CD4-positive, alpha-beta T cell treated with Interleukin-12 subunit alpha and Interleukin-12 subunit beta, for 1 hour (primary cell): ENCODE measurements around the gene FBXL19.

ENCODE experiments used
- DNase-seq: peaks from one replicate; pipeline ENCODE4 v3.0.0-alpha.2; 2020

FBXL19 gene

DNA sequence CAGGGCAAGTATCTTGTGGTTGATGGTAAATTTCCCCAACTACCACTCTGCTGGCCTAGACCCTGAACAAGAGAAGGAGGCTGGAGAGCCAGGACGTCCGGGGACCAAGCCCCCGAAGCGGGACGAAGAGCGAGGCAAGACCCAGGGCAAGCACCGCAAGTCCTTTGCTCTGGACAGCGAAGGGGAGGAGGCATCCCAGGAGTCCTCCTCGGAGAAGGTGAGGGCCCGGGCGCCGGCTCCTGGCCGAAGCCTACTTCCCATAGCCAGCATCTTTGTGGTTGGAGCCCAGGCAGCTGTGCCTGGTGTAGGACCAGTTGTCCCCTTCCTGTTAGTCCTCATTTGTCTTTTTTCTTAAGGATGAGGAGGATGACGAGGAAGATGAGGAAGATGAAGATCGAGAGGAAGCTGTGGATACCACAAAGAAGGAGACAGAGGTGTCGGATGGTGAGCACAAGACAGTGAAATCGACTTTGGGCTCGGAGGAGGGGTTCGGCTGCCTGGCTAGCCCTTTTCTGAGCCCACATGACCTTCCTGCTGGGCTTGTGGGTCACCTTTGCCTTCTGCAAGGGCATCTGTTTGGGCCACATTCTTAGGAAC, 46.0 kb downstream of the FBXL19 start:
- no peak for DNase-seq

DNA sequence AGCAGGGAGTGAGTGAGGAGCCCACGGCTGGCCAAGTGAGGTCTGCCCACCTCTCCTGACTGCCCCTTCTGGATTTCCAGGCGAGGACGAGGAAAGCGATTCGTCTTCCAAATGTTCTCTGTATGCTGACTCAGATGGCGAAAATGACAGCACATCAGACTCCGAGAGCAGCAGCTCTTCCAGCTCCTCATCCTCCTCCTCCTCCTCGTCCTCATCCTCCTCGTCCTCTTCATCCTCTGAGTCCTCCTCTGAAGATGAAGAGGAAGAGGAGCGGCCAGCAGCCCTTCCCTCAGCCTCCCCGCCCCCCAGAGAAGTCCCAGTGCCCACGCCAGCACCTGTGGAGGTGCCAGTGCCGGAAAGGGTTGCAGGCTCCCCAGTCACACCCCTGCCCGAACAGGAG, 47.9 kb downstream of the FBXL19 start:
- no peak for DNase-seq

DNA sequence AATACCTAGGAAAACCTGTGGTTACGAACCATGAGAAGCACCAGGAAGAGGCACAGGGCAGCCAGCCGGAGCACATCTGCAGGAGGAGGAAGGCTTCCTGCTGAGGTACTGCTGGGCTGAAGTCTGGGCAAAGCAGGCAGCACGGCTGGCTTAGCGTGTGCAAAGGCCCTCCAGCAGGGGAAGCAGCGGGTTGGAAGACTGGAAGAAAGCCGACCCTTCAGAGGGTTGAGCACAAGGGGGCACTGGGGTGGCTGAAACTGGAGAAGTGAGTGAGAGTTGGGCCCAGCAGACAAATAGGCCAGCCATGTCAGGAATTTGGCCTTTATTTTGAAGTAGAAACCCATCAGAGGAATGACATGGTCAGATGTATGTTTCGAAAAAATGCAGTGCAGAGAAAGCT, 49.5 kb downstream of the FBXL19 start:
- DNase-seq: no peak

DNA sequence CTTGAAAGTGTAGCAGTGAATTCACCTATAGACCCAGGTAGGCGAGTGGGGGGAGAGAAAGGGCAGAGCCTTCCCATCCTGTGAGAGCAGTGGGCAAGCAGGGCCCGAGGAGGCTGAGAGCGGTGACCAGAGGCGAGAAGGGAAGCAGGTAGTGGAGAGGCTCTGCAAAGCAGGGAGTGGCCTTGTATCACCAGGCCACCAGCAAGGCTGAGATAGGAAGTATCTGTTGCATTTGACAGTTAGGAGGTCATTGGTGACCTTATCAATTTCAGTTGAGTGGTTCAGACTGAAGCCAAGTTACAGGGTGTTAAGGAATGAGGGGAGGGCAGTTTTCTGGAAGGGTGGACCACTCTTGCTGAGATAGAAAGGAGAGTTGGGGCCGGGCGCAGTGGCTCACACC, 51.0 kb downstream of the FBXL19 start:
- no peak for DNase-seq

DNA sequence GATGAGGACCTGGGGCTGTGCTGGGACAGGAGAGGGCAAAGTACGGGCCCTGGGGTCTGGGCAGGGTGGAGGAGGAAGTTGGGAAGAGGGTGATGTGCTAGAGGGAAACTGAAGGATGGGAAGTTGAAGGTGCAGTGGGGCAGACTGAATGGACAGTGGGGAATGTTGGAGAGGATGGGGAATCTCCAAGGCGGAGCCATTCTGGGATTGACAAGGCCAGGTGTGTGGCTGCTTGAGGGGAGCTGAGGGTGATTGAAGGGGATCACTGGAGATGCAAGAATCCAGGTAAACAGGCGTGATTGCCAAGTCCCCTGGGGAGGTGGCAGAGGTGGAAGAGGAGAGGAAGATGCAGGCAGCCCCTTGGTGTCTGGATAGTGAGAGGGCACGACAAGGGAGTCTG, 53.1 kb downstream of the FBXL19 start:
- no peak for DNase-seq

DNA sequence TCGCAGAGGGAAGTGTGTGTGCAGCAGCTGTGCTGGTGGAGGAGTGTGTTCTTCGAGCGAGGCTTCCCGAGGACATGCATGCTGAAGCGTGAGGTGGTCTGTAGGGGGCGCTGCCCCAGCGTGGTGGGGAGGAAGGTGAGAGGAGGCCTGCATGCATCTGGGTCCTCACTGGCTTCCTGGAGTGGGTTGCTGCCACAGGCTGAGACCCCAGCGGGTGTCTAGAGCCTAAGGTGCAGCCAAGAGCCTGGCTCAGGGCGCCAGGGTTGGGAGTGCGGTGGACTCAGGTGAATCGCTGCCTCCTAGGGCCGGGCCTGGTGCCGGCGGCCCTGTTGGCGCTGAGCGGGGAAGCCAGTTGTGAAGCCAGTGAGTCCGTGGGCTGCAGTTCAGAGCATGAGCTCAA, 54.1 kb downstream of the FBXL19 start:
- no peak for DNase-seq

DNA sequence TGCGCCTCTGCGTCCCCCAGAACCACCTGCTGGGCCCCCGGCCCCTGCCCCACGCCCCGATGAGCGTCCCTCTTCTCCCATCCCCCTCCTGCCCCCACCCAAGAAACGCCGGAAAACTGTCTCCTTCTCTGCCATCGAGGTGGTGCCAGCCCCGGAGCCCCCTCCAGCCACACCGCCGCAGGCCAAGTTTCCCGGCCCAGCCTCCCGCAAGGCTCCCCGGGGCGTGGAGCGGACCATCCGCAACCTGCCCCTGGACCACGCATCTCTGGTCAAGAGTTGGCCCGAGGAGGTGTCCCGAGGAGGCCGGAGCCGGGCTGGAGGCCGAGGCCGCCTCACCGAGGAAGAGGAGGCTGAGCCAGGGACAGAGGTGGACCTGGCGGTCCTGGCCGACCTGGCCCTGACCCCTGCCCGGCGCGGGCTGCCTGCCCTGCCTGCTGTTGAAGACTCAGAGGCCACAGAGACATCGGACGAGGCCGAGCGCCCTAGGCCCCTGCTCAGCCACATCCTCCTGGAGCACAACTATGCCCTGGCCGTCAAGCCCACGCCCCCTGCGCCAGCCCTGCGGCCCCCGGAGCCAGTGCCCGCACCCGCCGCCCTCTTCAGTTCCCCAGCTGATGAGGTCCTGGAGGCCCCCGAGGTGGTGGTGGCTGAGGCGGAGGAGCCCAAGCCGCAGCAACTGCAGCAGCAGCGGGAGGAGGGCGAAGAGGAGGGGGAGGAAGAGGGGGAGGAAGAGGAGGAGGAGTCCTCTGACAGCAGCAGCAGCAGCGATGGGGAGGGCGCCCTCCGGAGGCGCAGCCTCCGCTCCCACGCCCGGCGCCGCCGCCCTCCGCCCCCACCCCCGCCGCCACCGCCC, 56.0 kb downstream of the FBXL19 start:
- DNase-seq: no peak

DNA sequence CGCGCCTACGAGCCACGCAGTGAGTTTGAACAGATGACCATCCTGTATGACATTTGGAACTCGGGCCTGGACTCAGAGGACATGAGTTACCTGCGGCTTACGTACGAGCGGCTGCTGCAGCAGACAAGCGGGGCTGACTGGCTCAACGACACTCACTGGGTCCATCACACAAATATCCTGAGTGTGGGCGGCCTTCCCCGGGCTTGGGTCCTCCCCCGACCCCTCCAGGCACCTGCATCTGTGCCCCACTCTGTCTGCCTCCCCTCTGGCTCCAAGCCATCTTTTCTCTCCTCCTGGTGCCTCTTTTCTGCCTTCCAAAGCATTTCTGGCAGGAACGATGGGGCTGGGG, 56.6 kb downstream of the FBXL19 start:
- DNase-seq: no peak

DNA sequence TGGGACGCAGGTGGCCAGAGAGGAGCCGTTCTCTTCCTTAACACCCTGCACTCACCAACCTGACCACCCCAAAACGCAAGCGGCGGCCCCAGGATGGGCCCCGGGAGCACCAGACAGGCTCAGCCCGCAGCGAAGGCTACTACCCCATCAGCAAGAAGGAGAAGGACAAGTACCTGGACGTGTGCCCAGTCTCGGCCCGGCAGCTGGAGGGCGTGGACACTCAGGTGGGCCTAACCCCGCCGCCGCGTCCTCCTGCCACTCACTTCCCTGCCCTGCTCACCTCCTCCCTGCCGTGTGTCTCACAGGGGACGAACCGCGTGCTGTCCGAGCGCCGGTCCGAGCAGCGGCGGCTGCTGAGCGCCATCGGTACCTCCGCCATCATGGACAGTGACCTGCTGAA, 57.1 kb downstream of the FBXL19 start:
- no peak for DNase-seq

DNA sequence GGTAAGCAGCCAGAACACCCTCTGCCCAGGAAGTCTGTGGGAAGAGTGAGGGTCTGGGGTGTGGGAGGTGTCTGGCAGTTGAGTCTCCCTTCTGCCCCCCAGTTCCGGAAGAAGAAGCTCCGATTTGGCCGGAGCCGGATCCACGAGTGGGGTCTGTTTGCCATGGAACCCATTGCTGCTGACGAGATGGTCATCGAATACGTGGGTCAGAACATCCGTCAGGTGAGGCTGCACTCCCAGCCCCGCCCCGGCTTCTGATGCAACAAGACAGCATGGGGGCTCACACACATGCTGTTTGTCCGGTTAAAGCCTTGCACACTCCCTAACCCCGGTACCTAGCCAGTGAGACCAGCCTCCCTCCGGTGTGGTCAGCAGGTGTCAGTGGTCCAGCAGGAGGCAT, 57.6 kb downstream of the FBXL19 start:
- DNase-seq: no peak

DNA sequence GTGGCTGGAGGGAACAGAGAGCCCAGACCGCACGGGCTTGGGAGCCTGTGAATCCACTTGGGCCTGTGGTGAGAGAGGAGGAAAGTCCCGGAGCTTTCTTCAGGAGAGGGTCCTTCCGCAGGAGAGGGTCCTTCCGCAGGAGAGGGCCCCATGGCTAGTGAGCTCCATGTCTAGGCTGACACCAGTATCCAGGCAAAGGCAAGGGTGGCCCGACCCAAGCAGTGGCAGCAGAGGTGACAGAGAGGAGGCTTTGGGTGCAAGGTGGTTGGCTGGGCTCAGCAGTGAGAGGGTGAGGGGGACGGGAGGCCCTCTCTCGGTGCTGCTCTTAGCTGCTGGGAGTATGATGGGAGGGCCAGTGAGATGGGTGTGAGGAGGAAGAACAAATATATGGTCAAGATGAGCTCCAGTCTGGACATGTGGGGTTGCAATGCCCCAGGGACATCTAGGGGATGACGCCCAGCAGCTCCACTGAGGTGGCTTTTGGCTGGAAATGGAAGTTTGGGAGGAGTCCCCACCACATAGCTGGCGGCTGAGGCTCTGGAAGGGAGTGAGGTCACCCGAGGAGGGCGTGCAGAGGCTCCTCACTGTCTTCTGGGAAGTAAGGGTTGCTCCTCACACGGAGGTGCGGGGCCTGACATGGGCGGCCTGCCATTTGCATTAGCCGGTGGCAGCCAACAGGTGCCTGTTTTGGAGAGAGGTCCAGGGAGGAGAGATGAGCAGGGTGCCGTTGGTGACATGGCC, 59.3 kb downstream of the FBXL19 start:
- DNase-seq: no peak

DNA sequence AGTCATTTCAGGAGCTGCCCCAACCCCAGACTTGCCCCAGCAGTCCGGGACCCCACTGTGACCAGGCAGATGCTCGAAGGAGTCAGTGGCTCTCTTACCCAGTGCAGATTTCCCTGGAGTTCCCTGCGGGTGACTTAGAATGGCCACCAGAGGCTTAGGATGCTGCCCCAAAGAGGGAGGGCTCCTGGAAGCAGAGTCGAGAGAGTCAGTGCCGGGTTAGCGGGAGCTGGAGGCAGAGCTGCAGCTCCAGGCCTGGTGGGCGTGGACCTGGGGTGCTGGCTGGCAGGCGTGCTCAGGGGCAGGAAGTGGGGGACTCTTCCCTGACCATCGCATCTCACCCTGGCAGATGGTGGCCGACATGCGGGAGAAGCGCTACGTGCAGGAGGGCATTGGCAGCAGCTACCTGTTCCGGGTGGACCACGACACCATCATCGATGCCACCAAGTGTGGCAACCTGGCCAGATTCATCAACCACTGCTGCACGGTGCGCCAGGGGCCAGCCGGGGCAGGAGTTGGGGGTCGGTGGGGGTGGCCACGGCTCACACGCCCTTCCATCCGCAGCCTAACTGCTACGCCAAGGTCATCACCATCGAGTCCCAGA, 60.0 kb downstream of the FBXL19 start:
- DNase-seq: no peak

DNA sequence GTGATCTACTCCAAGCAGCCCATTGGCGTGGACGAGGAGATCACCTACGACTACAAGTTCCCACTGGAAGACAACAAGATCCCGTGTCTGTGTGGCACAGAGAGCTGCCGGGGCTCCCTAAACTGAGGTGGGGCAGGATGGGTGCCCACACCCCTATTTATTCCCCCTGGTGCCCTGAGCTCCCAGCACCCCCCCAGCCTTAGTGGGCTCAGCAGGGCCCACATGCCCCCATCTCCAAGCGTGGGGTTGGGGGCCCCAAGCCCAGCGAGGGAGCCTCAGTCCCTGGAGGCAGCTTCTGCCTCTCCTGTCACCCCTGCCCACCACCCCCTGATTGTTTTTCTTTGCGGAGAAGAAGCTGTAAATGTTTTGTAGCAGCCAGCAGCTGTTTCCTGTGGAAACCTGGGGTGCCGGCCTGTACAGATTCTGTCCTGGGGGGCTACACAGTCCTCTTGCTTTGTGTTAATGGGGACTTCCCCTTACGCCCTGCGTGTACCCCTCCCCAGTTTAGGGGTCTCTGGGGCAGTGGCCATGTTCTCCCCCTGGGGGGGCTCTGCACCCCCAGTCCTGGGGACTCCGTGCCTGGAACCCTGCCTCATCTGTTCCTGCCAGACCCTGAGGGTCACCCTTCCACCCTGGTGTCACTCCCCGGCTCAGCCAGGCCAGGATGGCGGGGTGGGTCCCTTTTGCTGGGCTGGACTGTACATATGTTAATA, 60.7 kb downstream of the FBXL19 start:
- no peak for DNase-seq

DNA sequence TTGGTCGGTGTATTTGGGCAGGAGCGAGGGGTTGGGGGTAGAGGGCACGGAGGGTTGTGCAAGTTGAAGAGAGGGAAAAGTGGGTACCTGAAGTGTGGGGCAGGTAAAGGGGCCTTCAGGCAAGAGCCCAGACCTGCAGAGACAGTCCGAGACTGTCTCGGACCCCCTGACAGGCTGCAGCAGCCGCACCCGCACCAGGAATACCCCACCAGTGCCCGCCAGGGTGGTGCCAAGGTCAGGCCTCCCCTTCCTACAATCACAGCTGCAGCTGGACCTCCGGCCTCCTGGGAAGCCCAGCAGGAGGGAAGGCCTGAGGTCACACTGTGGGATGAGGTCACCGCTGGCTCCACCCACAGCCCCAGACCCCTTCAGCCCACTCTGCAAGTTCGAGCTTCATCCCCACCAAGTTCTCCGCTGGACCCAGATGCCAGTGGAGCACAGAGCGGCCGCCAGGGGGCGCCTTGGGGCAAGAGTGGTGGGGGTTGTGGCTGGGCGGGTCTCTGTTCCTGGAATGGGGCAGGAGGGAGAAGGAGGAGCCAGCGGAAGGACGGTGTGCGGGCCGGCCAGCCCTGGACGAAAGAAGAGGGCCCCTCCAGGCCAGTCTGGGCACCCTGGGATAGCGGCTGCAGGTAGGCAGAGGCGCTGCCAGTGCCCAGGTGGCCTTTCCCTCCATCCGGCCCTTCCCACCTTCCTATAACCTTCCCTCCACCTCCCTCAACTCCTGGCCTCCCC, 61.5 kb downstream of the FBXL19 start, which contains the start of gene HSD3B7:
TSS of gene HSD3B7 (plus strand) at position 539 of the 732 bp plus-strand sequence. CDS start 452 bp downstream, outside the sequence.
- peak; percentile 79 for DNase-seq

DNA sequence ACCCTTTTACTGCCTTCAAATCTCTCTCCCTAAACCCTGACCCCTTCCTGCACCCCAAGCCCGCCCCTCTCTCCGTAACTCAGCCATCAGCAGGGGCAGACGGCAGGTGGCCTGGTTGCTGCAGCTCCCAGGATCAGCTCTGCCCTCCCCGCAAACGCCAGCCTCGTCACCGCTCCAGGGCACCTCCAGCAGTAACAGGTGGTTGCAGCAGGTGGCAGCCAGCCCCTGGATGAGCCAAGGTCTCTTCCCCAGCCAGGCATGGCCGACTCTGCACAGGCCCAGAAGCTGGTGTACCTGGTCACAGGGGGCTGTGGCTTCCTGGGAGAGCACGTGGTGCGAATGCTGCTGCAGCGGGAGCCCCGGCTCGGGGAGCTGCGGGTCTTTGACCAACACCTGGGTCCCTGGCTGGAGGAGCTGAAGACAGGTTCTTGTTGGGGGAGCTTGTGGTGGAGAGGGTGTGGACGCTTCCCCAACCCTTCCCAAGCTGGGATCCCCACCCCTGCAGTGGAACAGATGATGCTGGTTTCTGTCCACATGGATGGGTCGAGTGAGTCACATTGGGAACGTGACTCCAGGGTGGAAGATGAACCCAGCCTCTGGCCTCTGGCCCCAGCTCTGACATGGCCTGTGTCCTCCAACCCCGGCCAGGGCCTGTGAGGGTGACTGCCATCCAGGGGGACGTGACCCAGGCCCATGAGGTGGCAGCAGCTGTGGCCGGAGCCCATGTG, 62.2 kb downstream of the FBXL19 start:
- no peak for DNase-seq

DNA sequence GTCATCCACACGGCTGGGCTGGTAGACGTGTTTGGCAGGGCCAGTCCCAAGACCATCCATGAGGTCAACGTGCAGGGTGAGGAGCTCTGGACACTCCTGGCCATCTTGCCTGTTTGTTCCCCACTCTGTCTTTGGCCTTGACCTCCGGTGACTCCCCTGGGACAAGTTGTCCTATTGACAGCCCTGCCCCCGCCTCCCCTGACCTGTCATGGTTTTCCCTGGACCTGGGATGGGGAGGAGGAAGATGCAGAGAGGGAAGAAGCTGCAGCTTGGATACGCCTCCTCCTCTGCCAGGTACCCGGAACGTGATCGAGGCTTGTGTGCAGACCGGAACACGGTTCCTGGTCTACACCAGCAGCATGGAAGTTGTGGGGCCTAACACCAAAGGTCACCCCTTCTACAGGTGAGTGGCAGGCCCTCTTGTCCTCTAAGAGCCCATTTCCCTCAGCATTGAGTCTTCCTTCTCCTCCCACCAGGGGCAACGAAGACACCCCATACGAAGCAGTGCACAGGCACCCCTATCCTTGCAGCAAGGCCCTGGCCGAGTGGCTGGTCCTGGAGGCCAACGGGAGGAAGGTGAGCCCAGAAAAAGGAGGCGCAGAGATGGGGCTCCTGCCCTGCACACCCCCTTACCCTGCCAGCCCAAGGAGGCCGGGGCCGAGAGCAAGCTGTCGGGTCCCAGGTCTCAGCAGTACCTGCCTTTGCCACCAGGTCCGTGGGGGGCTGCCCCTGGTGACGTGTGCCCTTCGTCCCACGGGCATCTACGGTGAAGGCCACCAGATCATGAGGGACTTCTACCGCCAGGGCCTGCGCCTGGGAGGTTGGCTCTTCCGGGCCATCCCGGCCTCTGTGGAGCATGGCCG, 63.0 kb downstream of the FBXL19 start:
- DNase-seq: no peak

DNA sequence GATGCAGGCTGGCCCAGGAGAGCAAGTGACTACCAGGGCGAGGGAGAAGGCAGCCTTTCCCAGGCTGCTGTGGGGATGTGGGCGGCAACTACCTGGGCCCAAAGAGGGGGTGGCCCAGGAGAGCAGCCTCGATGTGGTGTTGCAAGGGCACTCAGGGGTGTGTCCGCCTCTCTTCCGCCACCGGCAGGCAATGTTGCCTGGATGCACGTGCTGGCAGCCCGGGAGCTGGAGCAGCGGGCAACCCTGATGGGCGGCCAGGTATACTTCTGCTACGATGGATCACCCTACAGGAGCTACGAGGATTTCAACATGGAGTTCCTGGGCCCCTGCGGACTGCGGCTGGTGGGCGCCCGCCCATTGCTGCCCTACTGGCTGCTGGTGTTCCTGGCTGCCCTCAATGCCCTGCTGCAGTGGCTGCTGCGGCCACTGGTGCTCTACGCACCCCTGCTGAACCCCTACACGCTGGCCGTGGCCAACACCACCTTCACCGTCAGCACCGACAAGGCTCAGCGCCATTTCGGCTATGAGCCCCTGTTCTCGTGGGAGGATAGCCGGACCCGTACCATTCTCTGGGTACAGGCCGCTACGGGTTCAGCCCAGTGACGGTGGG, 64.3 kb downstream of the FBXL19 start:
- no peak for DNase-seq

DNA sequence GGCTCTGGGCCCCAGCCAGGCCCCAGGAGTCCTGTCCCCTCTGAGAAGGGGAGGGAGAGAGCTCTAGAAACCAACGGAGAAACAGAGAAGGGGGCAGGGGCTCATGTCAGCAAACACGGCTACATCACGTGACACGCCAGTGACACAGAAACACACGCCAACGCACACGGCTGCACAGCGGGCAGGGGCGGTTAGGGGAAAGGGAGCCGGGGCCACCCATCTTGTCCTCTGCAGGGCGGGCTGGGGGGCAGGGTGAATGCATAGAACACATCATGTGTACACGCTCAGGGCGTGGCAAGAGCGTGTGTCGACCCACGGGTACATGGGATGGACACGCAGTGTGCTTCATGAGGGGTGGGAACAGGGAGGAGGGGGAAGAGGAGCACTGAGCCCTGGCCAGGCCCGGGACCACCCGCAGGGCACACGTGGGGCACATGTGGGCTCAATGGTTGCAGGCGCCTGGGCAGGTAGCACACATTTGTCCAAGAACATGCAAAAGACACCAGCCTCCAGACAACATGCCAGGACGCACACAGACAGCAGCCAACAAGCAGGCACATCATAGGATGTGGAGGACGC, 66.2 kb downstream of the FBXL19 start:
- no peak for DNase-seq

DNA sequence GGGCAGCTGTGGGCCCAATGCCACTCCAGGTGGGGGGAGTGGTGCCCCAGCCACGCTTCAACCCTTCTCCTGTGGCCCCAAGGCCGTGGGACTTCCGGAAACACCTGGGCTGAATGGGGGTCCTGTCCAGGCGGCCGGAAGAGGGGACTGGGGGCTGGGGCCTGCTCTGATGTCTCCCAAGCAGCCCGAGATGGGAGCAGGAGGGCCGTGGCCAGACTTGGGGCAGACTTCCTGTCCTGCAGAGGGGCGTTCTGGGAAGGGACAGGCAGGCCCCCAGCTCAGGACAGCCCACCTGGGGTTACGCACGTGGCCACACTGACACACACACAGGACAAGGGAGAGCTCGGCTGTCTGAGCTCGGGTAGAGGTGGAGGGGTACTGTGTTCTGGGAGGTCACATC, 66.7 kb downstream of the FBXL19 start:
- no peak for DNase-seq

DNA sequence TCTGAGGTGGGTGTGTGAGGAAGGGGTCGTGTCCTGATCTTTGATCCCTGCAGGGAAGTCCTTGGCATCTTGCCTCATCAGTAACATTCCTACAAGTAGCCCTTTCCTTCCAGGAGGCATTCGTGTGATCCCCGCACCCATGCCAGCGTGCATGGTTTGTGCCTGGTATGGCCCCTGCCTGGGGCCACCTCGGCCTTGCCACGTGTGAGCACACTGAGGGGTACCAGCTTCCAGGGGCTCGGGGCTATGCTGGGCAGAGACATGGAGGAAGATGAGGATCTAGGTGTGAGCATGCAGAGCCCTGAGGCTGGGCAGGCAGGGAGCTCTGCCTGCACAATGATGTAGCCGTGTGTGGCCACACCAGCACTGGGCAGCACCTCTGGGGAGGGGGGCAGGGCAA, 67.7 kb downstream of the FBXL19 start:
- DNase-seq: no peak
